K562 (cell line): ENCODE results near the gene UFSP1. TPM values are rescaled to one million over a fixed set of nuclear protein-coding genes. Genes with fewer than 3 reads are reported as not detected.

Experiments
- ATAC-seq: fragments of 200-7000 bp; cut with Tn5 transposase; 3 replicates; pipeline ENCODE4 v1.9.1; 2020; ENCODE audit warnings: moderate library complexity
- BruUV-seq: library from RNA; stranded (reverse); fragments of 400-500 nt; replicated peaks from 2 replicates; lab custom pipeline; 2021; lab: Mats Ljungman, UMichigan
- CTCF ChIA-PET: fragments of 300-600 bp; formaldehyde crosslinking; extraction: SDS; loops from one replicate; lab custom pipeline; 2021; ENCODE audit warnings: low intra/inter-chr PET ratio; lab: Yijun Ruan, JAX
- POLR2A ChIA-PET: fragments of 300-600, 350-650 bp; sonication (Branson Sonifier 250); formaldehyde crosslinking; extraction: SDS; loops from one replicate; lab custom pipeline; 2021; ENCODE audit warnings: antibody characterized with exemption, inconsistent platforms; lab: Yijun Ruan, JAX
- DNase-seq, 4 experiments: peaks; one replicate each; pipeline versions ENCODE4 v3.0.0 to v3.0.0-alpha.2; 2011 to 2018; ENCODE audit warnings: low spot score in 3 of 4, mixed read lengths in 3 of 4; ENCODE audit errors: extremely low read depth in 1 of 4
- FAIRE-seq: peaks from 2 replicates; lab custom pipeline; 2011; peaks lifted over from hg19 to GRCh38; lab: Jason Lieb, UNC
- H2AFZ ChIP-seq: 2 replicates; pipeline ENCODE4 v1.6.0; 2011; ENCODE audit warnings: low read depth, low read length, control low read depth, inconsistent platforms
- H3K27ac ChIP-seq: fragments of 200-600 bp; 3 replicates; pipeline ENCODE4 v1.8.0; 2011; ENCODE audit warnings: low read depth, mild to moderate bottlenecking, control low read depth, inconsistent platforms, low read length, moderate library complexity, mixed read lengths; ENCODE audit errors: extremely low read depth
- H3K27me3 ChIP-seq, 2 experiments: fragments of 300-600 bp in 1 of 2; 2 replicates in 1 of 2; 3 replicates in 1 of 2; pipeline versions ENCODE4 v1.6.0 to v1.8.0; 2011; ENCODE audit warnings: inconsistent platforms in 2 of 2, low read length in 2 of 2, mild to moderate bottlenecking in 1 of 2, mixed read lengths in 1 of 2, moderate library complexity in 1 of 2; ENCODE audit not compliant: control insufficient read depth in 2 of 2, insufficient read depth in 2 of 2
- H3K36me3 ChIP-seq: fragments of 300-600 bp; 3 replicates; pipeline ENCODE4 v1.8.0; 2011; ENCODE audit warnings: mild to moderate bottlenecking, low read length, inconsistent platforms; ENCODE audit not compliant: control insufficient read depth, insufficient read depth
- H3K4me1 ChIP-seq, 2 experiments: fragments of 200-600 bp in 1 of 2; replicated peaks in 1 of 2; 2 replicates in 1 of 2; 3 replicates in 1 of 2; pipeline versions ENCODE4 v1.5.1 to v1.8.0; 2011; ENCODE audit warnings: inconsistent platforms in 2 of 2, low read length in 2 of 2, mild to moderate bottlenecking in 1 of 2, mixed read lengths in 1 of 2, moderate library complexity in 1 of 2; ENCODE audit not compliant: control insufficient read depth in 2 of 2, insufficient read depth in 2 of 2
- H3K4me2 ChIP-seq: 2 replicates; pipeline ENCODE4 v1.6.1; 2011; ENCODE audit warnings: low read length, control low read depth, inconsistent platforms, mixed read lengths; ENCODE audit not compliant: insufficient read depth
- H3K4me3 ChIP-seq: fragments of 200-600 bp; sonication (generic), shearing (Covaris generic); 2 replicates; pipeline ENCODE4 v1.5.1; 2016; ENCODE audit warnings: control low read depth, inconsistent platforms
- H3K79me2 ChIP-seq: fragments of 200-600 bp; 3 replicates; pipeline ENCODE4 v1.8.0; 2011; ENCODE audit warnings: low read length, inconsistent platforms; ENCODE audit not compliant: control insufficient read depth, insufficient read depth
- H3K9ac ChIP-seq, 2 experiments: 2 replicates each; pipeline versions ENCODE4 v1.6.0 to v1.6.1; 2011; ENCODE audit warnings: low read depth in 2 of 2, low read length in 2 of 2, control low read depth in 1 of 2, inconsistent platforms in 1 of 2, mild to moderate bottlenecking in 1 of 2, mixed read lengths in 1 of 2; ENCODE audit not compliant: insufficient read depth in 1 of 2
- H3K9me1 ChIP-seq: one replicate; pipeline ENCODE4 v1.6.0; 2011; ENCODE audit warnings: inconsistent platforms, mild to moderate bottlenecking, low read length, moderate library complexity; ENCODE audit not compliant: control insufficient read depth, insufficient read depth
- H3K9me3 ChIP-seq: replicated peaks from 2 replicates; pipeline ENCODE4 v1.5.1; 2011; ENCODE audit warnings: low read depth, low read length, inconsistent platforms; ENCODE audit not compliant: control insufficient read depth, insufficient read depth
- H4K20me1 ChIP-seq: replicated peaks from 2 replicates; pipeline ENCODE4 v1.6.1; 2011; ENCODE audit warnings: low read length, inconsistent platforms, mixed read lengths; ENCODE audit not compliant: control insufficient read depth, insufficient read depth
- ARID2 ChIP-seq: fragments of 450-650 bp; IDR thresholded peaks from 2 replicates; pipeline ENCODE4 v1.6.1; 2017; ENCODE audit warnings: antibody characterized with exemption, mild to moderate bottlenecking
- ATF1 ChIP-seq, 2 experiments: fragments of 450-650 bp in 1 of 2; IDR thresholded peaks; 2 replicates each; pipeline ENCODE4 v1.6.1; 2016; ENCODE audit warnings: missing compliant biosample characterization in 1 of 2, missing genetic modification characterization in 1 of 2
- CBX1 ChIP-seq: sonication (generic); IDR thresholded peaks from 2 replicates; pipeline ENCODE4 v1.6.1; 2016; ENCODE audit warnings: antibody characterized with exemption, low read depth, mild to moderate bottlenecking
- COPS2 ChIP-seq: fragments of 450-650 bp; conservative IDR thresholded peaks from 2 replicates; pipeline ENCODE4 v1.6.1; 2016; ENCODE audit warnings: mild to moderate bottlenecking, moderate library complexity
- DEAF1 ChIP-seq: fragments of 450-650 bp; formaldehyde crosslinking; IDR thresholded peaks from 2 replicates; pipeline ENCODE4 v1.4.0; 2020; ENCODE audit warnings: mild to moderate bottlenecking, moderate library complexity
- ERF ChIP-seq: fragments of 450-650 bp; formaldehyde crosslinking; IDR thresholded peaks from 2 replicates; pipeline ENCODE4 v1.4.0; 2020; ENCODE audit warnings: mild to moderate bottlenecking, mixed read lengths
- ETS1 ChIP-seq: conservative IDR thresholded peaks from 2 replicates; pipeline ENCODE4 v1.6.1; 2011; ENCODE audit warnings: low read depth, mild to moderate bottlenecking, low read length; ENCODE audit not compliant: control insufficient read depth
- HDAC3 ChIP-seq: fragments of 450-650 bp; IDR thresholded peaks from 2 replicates; pipeline ENCODE4 v1.6.1; 2018; ENCODE audit warnings: borderline replicate concordance, mild to moderate bottlenecking, moderate library complexity; ENCODE audit not compliant: partially characterized antibody
- KDM1A ChIP-seq, 2 experiments: fragments of 450-650 bp; IDR thresholded peaks; 2 replicates each; pipeline ENCODE4 v1.6.1; 2016; ENCODE audit warnings: mild to moderate bottlenecking in 2 of 2
- NR2C1 ChIP-seq, 2 experiments: fragments of 450-650 bp; IDR thresholded peaks; 2 replicates each; pipeline ENCODE4 v1.6.1; 2017; ENCODE audit warnings: mild to moderate bottlenecking in 2 of 2, antibody characterized with exemption in 1 of 2, inconsistent platforms in 1 of 2, missing compliant biosample characterization in 1 of 2, missing genetic modification characterization in 1 of 2
- SMARCA5 ChIP-seq: fragments of 450-650 bp; IDR thresholded peaks from 2 replicates; pipeline ENCODE4 v1.6.1; 2016
- SMC3 ChIP-seq: conservative IDR thresholded peaks from 2 replicates; pipeline ENCODE4 v1.6.1; 2011; ENCODE audit warnings: low read depth, low read length, improper control_type of control experiment; ENCODE audit not compliant: insufficient read depth
- WHSC1 ChIP-seq: IDR thresholded peaks from one replicate; pipeline ENCODE4 v1.6.1; 2012; ENCODE audit warnings: low read length, control low read depth, inconsistent platforms
- XRCC4 ChIP-seq: IDR thresholded peaks from one replicate; pipeline ENCODE4 v1.6.1; 2011; ENCODE audit not compliant: insufficient read depth, insufficient read length; ENCODE audit errors: extremely low read depth
- ZNF707 ChIP-seq: fragments of 250-450 bp; sonication (Bioruptor Pico); conservative IDR thresholded peaks from 2 replicates; pipeline ENCODE4 v1.8.0; 2022; ENCODE audit warnings: inconsistent platforms, mild to moderate bottlenecking, moderate library complexity
- WGBS: fragments of 100-300 bp; shearing (Covaris generic); methylation state at CpG from one replicate; pipeline ENCODE4 v1.1.6; 2016; ENCODE audit warnings: low coverage, mixed read lengths; ENCODE audit not compliant: insufficient coverage; ENCODE audit errors: missing lambda C conversion rate; 5-methylcytosine and 5-hydroxymethylcytosine counted together
- in situ Hi-C: fragments of 300-500 bp; cut with MboI; formaldehyde crosslinking; loops from 4 replicates; pipeline ENCODE4 v1.15.0; 2018; ENCODE audit warnings: inconsistent platforms, mixed read lengths
- intact Hi-C: fragments of 100-400 bp; cut with micrococcal nuclease; formaldehyde crosslinking; loops from 2 replicates; pipeline ENCODE4 v1.14.2; 2022
- polyA plus RNA-seq, 8 experiments: library from polyadenylated mRNA; depleted of rRNA in 4 of 8; stranded (reverse) in 5 of 8; unstranded in 3 of 8; fragments of >200 nt; fragmentation: Nextera tagmentation in 2 of 8; fragmentation: Illumina TruSeq in 1 of 8; extraction: Ambion mirVana in 2 of 8; extraction: Trizol in 1 of 8; gene quantifications; 2 replicates each; pipeline versions ENCODE4 v1.2.1 to v1.2.3, GENCODE V29; 2011 to 2014; ENCODE audit warnings: inconsistent platforms in 1 of 8, missing spikeins in 1 of 8
- total RNA-seq, 7 experiments: library from RNA; depleted of rRNA in 6 of 7; stranded (reverse); fragments of >200 nt in 6 of 7; fragmentation: Illumina TruSeq in 2 of 7; extraction: Trizol in 2 of 7; gene quantifications; 2 replicates each; pipeline versions ENCODE4 v1.2.1 to v1.2.3, GENCODE V29; 2011 to 2021; ENCODE audit warnings: low replicate concordance in 1 of 7

The UFSP1 gene
- total and polyA plus RNA-seq, 9 of the 15 experiments (the other 6 are each of a cell fraction or from before 2014, with no cell fraction given), result 0.50 to 18.8 (median 2.1) TPM

GRCh38 chr7:100839361-100839760 is 50.2 kb downstream of the UFSP1 start:
- ATAC-seq, result no peak
- Histone ChIP-seq H4K20me1 (no peaks in the 10 kb centered on the region), H3K9me1 (no peaks in the 10 kb centered on the region), H3K36me3 (no peaks in the 10 kb centered on the region), H2AFZ (no peak overlapping the region), H3K4me3 (no peak overlapping the region), H3K27me3 (no peaks in the 10 kb centered on the region), H3K4me2 (no peak overlapping the region), H3K79me2 (no peaks in the 10 kb centered on the region), H3K9ac (peak overlapping the region in 1 of 2 experiments; percentile 31; a peak in 2 of 4 replicates), H3K27ac (no peak overlapping the region), H3K9me3 (no peaks in the 10 kb centered on the region), H3K4me1 (peaks cover 14 to 42% of the 10 kb centered on the region in 2 experiments; a peak in 4 of 5 replicates)
- POLR2A ChIA-PET, result no interaction called here
- intact Hi-C loops, result no loop called here
- TF ChIP-seq ATF1 (CRISPR knock-in tag; IDR thresholded peaks at IDR 0.05), result no peak
- TF ChIP-seq ATF1 (tag; IDR thresholded peaks at IDR 0.05), result no peak
- TF ChIP-seq CBX1, result no peak
- TF ChIP-seq DEAF1, result no peak
- no peak for TF ChIP-seq XRCC4
- no peak for TF ChIP-seq ARID2
- no peak for TF ChIP-seq SMARCA5
- no peak for TF ChIP-seq COPS2
- TF ChIP-seq SMC3, result no peak
- TF ChIP-seq HDAC3, result no peak
- TF ChIP-seq ERF, result no peak
- TF ChIP-seq KDM1A (IDR thresholded peaks at IDR 0.05), result no peak
- TF ChIP-seq WHSC1, result no peak
- no peak for TF ChIP-seq ZNF707
- TF ChIP-seq NR2C1 (IDR thresholded peaks at IDR 0.05), result no peak
- no peak for TF ChIP-seq NR2C1 (tag; IDR thresholded peaks at IDR 0.05)
- TF ChIP-seq ETS1, result no peak
- CTCF ChIA-PET, result no interaction called here
- no TSS peak for BruUV-seq
- no peak for DNase-seq
- 95% methylated on average over 18 of the region's 18 CpGs for WGBS
- no peak for FAIRE-seq
- in situ Hi-C loops, result no loop called here
